Right atrium auricular region (tissue), 2 donors: Measurements from ENCODE around the gene EVI5L. TPM values are rescaled to one million over a fixed set of nuclear protein-coding genes. Genes with fewer than 3 reads are reported as not detected.
A peak's percentile ranks its signal among the peaks of the same experiment; 100 is the strongest.

ENCODE experiments used
- DNase-seq: peaks from one replicate; pipeline ENCODE4 v3.0.0-alpha.2; 2019; ENCODE audit warnings: low spot score
- H3K27ac ChIP-seq, 2 donors: fragments of 200-600 bp; sonication (generic); 1 replicate in 1 of 2; 2 replicates in 1 of 2; pipeline ENCODE4 v1.5.1; 2016 to 2019
- H3K27me3 ChIP-seq, 2 donors: fragments of 200-600 bp; sonication (generic); one replicate each; pipeline versions ENCODE4 v1.5.1 to v1.6.0; 2017 to 2019
- H3K36me3 ChIP-seq: fragments of 200-600 bp; sonication (generic); one replicate; pipeline ENCODE4 v1.5.1; 2016
- H3K4me1 ChIP-seq, 2 donors: fragments of 200-600 bp; sonication (generic); one replicate each; pipeline versions ENCODE4 v1.5.1 to v1.6.0; 2017 to 2019
- H3K4me3 ChIP-seq, 2 donors: fragments of 200-600 bp; sonication (generic); 1 replicate in 1 of 2; 2 replicates in 1 of 2; pipeline ENCODE4 v1.5.1; 2017 to 2019; ENCODE audit warnings: mild to moderate bottlenecking in 1 of 2, moderate library complexity in 1 of 2
- H3K9me3 ChIP-seq, 2 donors: fragments of 200-600 bp; sonication (generic); one replicate each; pipeline ENCODE4 v1.5.1; 2019
- total RNA-seq, 2 donors: library from RNA; depleted of rRNA; stranded (reverse); fragments of >200 nt; gene quantifications; one replicate each; pipeline ENCODE4 v1.1.0, GENCODE V29; 2016
- TF ChIP-seq, protein P1 (sequence below), 2 donors: fragments of 200-600 bp; sonication (generic); IDR thresholded peaks; one replicate each; pipeline ENCODE4 v1.5.1; 2019; ENCODE audit warnings: antibody characterized with exemption in 2 of 2

Gene EVI5L
- total RNA-seq, result 10 to 100 TPM; 14.2 to 17.4 TPM

DNA sequence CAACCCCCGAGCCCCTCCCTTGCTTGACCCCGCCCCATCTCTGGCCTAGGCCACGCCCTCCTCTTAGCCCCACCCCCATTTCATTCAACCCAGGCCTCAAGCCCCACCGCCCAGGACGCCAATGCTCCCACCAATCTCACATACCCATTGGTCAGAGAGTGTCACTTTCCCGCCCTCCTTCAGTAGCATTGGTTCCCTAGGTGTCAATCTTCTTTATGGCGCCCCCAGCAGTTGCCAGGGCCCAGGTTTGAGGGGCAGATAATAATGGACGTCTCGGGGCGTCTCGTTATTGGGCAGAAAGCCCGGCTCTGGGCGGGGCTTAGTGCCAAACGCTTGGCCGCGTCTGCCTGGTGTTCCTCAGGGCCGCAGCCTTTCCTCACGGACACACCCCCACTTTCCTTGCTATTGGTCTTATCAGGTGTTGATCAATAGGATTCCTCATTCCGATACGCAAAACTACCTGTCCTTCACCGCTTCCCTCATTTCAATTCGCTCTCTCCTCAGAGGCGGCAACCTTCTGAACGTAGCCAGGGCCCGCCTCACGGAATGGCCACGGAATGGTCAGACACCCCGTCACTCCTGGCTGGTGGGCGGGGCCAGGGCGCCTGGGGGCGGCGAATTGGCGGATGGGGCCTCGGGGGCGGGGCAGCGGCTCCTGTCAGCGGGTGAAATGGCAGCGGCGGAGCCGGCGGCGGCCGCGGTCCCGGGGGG lies at the start of gene EVI5L:
TSS of gene EVI5L (plus strand) at position 658 of the 711 bp plus-strand sequence. CDS start 16,325 bp downstream, outside the sequence.
- no peaks in the 10 kb centered on the region for H3K36me3 ChIP-seq
- no peaks in the 10 kb centered on the region for H3K27me3 ChIP-seq
- peak within 1 kb of the TSS; percentile 37 to 42 for H3K27ac ChIP-seq
- peak; percentile 99 for DNase-seq
- H3K4me3 ChIP-seq, result peak within 1 kb of the TSS; percentile 70 to 92
- no peaks in the 10 kb centered on the region for H3K9me3 ChIP-seq
- H3K4me1 ChIP-seq, result peaks cover 0 to 40% of the 10 kb centered on the region in 2 donors
- TF ChIP-seq, protein P1, sequence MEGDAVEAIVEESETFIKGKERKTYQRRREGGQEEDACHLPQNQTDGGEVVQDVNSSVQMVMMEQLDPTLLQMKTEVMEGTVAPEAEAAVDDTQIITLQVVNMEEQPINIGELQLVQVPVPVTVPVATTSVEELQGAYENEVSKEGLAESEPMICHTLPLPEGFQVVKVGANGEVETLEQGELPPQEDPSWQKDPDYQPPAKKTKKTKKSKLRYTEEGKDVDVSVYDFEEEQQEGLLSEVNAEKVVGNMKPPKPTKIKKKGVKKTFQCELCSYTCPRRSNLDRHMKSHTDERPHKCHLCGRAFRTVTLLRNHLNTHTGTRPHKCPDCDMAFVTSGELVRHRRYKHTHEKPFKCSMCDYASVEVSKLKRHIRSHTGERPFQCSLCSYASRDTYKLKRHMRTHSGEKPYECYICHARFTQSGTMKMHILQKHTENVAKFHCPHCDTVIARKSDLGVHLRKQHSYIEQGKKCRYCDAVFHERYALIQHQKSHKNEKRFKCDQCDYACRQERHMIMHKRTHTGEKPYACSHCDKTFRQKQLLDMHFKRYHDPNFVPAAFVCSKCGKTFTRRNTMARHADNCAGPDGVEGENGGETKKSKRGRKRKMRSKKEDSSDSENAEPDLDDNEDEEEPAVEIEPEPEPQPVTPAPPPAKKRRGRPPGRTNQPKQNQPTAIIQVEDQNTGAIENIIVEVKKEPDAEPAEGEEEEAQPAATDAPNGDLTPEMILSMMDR (IDR thresholded peaks at IDR 0.05), result no peak

DNA sequence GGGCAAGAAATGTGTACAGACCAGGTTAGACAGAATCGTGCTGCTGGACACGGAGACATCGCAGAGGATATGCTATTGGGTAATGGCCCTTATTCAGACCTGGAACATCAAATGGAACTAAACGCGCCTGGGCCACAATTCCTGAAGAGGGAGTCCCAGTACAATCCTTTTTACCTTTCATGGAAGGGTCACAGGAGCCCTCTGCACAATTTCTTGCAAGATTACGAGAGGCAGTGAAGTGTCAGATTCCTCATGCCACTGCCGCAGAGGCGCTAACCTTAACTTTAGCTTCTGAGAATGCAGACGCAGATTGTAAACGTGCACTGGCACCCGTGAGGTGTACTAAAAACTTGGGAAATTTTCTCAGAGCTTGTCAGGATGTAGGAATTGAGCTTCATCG lies 48.9 kb upstream of the EVI5L start:
- no peaks in the 10 kb centered on the region for H3K36me3 ChIP-seq
- no peak for DNase-seq
- TF ChIP-seq, protein P1 (IDR thresholded peaks at IDR 0.05), result no peak
- H3K4me1 ChIP-seq, result no peaks in the 10 kb centered on the region
- no peaks in the 10 kb centered on the region for H3K27me3 ChIP-seq
- H3K4me3 ChIP-seq, result no peak overlapping the region
- H3K9me3 ChIP-seq, result no peaks in the 10 kb centered on the region
- H3K27ac ChIP-seq, result no peak overlapping the region

DNA sequence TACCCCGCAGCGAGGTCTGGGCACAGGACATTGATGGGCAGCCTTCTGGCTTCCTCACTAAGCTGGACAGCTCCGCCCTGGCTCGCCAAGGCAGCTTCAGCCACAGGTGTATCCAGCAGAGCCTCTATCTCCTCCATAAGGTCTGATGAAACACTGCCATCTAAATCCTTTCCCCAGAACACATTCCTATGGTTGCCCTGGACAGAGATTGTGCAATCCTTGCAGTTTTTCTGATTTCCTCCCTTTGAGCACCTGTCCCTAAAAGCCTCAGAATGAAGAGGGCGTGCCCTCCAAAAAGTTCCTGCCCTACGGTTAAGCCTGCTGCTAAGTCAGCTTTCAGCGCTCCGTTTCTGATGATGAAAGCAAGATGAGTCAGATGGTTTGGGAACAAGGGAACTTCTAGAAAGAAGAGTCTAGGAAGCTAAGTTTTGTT lies 46.0 kb upstream of the EVI5L start:
- no peak for DNase-seq
- peaks cover 7 to 12% of the 10 kb centered on the region in 2 donors for H3K27me3 ChIP-seq
- TF ChIP-seq, protein P1 (IDR thresholded peaks at IDR 0.05), result no peak

DNA sequence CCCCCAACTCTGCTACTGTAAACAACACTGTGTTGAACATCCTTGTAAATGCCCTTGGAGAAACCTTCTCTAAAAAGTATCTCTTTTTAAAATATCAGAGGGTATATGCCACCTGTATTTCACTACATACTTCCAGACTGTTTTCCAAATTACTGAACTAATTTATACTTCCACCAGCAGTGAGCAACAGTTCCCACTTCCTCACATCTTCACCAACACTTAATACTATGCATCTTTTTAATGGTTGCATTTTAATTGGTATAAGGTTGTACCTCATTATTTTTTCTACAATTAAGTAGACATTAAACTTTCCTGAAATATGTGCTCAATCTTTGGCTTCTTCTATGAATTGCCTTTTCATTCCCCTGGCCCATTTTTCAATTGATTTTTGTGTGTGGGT lies 45.2 kb upstream of the EVI5L start:
- TF ChIP-seq, protein P1 (IDR thresholded peaks at IDR 0.05), result no peak
- Histone ChIP-seq H3K27ac (no peak overlapping the region), H3K9me3 (no peaks in the 10 kb centered on the region), H3K36me3 (no peaks in the 10 kb centered on the region), H3K27me3 (peaks cover 11 to 18% of the 10 kb centered on the region in 2 donors), H3K4me3 (no peak overlapping the region), H3K4me1 (peaks cover 0 to 10% of the 10 kb centered on the region in 2 donors)
- no peak for DNase-seq

More for the DNA sequence above, 46.0 kb upstream of the EVI5L start:
- no peaks in the 10 kb centered on the region for H3K36me3 ChIP-seq
- no peak overlapping the region for H3K4me3 ChIP-seq
- peaks cover 0 to 4% of the 10 kb centered on the region in 2 donors for H3K4me1 ChIP-seq
- no peaks in the 10 kb centered on the region for H3K9me3 ChIP-seq
- H3K27ac ChIP-seq, result no peak overlapping the region

DNA sequence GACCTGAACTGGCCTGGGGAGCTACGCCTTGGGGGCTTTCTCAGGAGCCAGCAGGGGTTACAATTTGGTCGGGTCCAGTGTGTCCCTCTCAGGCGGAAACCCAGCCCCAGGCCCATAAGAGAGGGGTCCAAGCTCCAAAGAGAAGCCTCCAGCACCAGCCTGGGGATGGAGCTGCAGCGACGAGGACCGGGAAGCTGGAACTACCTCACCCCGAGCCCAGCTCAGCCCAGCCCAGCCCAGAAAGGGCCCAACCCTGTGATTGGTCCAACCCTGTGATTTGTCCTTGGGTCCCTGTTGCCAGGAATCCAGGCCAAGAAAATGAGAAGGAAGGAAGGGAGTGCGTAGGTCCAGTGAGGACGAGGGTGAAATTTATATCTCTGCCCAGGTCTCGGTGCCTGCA lies 42.9 kb upstream of the EVI5L start:
- peaks cover 11 to 18% of the 10 kb centered on the region in 2 donors for H3K27me3 ChIP-seq
- H3K9me3 ChIP-seq, result no peaks in the 10 kb centered on the region
- H3K4me3 ChIP-seq, result peak overlapping the region in 1 of 2 donors; percentile 21
- H3K36me3 ChIP-seq, result no peaks in the 10 kb centered on the region
- no peak overlapping the region for H3K27ac ChIP-seq
- peaks cover 0 to 10% of the 10 kb centered on the region in 2 donors for H3K4me1 ChIP-seq
- TF ChIP-seq, protein P1 (IDR thresholded peaks at IDR 0.05), result no peak
- no peak for DNase-seq
